Tibial artery (tissue), 4 donors: ENCODE results near the gene MAS1L.

Experiments
- DNase-seq, 2 donors: peaks; one replicate each; pipeline ENCODE4 v3.0.0-alpha.2; 2019
- H3K27ac ChIP-seq, 2 donors: fragments of 200-600 bp; sonication (generic) in 1 of 2; 1 replicate in 1 of 2; 2 replicates in 1 of 2; pipeline ENCODE4 v1.5.1; 2018 to 2019; ENCODE audit warnings: mild to moderate bottlenecking in 1 of 2
- H3K27me3 ChIP-seq, 2 donors: fragments of 200-600 bp; sonication (generic) in 1 of 2; one replicate each; pipeline versions ENCODE4 v1.5.1 to v1.6.0; 2016 to 2019
- H3K36me3 ChIP-seq, 3 donors: fragments of 200-600 bp; sonication (generic) in 2 of 3; one replicate each; pipeline ENCODE4 v1.5.1; 2016 to 2019; ENCODE audit warnings: mild to moderate bottlenecking in 2 of 3
- H3K4me1 ChIP-seq, 4 donors: fragments of 200-600 bp; sonication (generic) in 2 of 4; 1 replicate in 3 of 4; 2 replicates in 1 of 4; pipeline ENCODE4 v1.5.1; 2016 to 2019
- H3K4me3 ChIP-seq, 2 donors: fragments of 200-600 bp; sonication (generic) in 1 of 2; 1 replicate in 1 of 2; 2 replicates in 1 of 2; pipeline ENCODE4 v1.5.1; 2018 to 2019; ENCODE audit warnings: mild to moderate bottlenecking in 2 of 2
- H3K9me3 ChIP-seq, 3 donors: fragments of 200-600 bp; sonication (generic) in 1 of 3; one replicate each; pipeline ENCODE4 v1.5.1; 2016 to 2019
- CTCF ChIP-seq, 2 experiments: fragments of 200-600 bp in 1 of 2; fragments of 450-650 bp in 1 of 2; IDR thresholded peaks; one replicate each; pipeline ENCODE4 v1.5.1; 2017 to 2019; ENCODE audit warnings: antibody characterized with exemption in 2 of 2, mild to moderate bottlenecking in 1 of 2, moderate library complexity in 1 of 2
- intact Hi-C: fragments of 100-400 bp; cut with DNase I; formaldehyde crosslinking; loops from one replicate; pipeline ENCODE4 v1.15.0; 2023; ENCODE audit warnings: low total_unique reads

Gene MAS1L

GRCh38 chr6:29465801-29466200, 22.0 kb downstream of the MAS1L start:
- no peak for TF ChIP-seq CTCF (IDR thresholded peaks at IDR 0.05)
- no peaks in the 10 kb centered on the region for H3K36me3 ChIP-seq
- H3K27me3 ChIP-seq: no peaks in the 10 kb centered on the region
- no peaks in the 10 kb centered on the region for H3K9me3 ChIP-seq
- DNase-seq: no peak
- intact Hi-C loops: no loop called here
- no peak overlapping the region for H3K4me3 ChIP-seq
- H3K4me1 ChIP-seq: no peaks in the 10 kb centered on the region
- no peak overlapping the region for H3K27ac ChIP-seq

GRCh38 chr6:29465279-29465678, 22.5 kb downstream of the MAS1L start:
- DNase-seq: no peak
- Histone ChIP-seq H3K36me3 (no peaks in the 10 kb centered on the region), H3K4me1 (no peaks in the 10 kb centered on the region), H3K27me3 (no peaks in the 10 kb centered on the region), H3K9me3 (no peaks in the 10 kb centered on the region), H3K27ac (no peak overlapping the region), H3K4me3 (no peak overlapping the region)
- TF ChIP-seq CTCF (IDR thresholded peaks at IDR 0.05): no peak
- intact Hi-C loops: no loop called here

GRCh38 chr6:29462022-29462421, 25.7 kb downstream of the MAS1L start:
- H3K4me3 ChIP-seq: no peak overlapping the region
- DNase-seq: no peak
- H3K27ac ChIP-seq: no peak overlapping the region
- no peaks in the 10 kb centered on the region for H3K4me1 ChIP-seq
- no peaks in the 10 kb centered on the region for H3K27me3 ChIP-seq
- H3K9me3 ChIP-seq: no peaks in the 10 kb centered on the region
- intact Hi-C loops: no loop called here
- no peak for TF ChIP-seq CTCF (IDR thresholded peaks at IDR 0.05)
- H3K36me3 ChIP-seq: no peaks in the 10 kb centered on the region

GRCh38 chr6:29461021-29461814, 26.5 kb downstream of the MAS1L start:
- no peaks in the 10 kb centered on the region for H3K9me3 ChIP-seq
- no peak overlapping the region for H3K4me3 ChIP-seq
- H3K27me3 ChIP-seq: no peaks in the 10 kb centered on the region
- no peaks in the 10 kb centered on the region for H3K36me3 ChIP-seq
- H3K27ac ChIP-seq: no peak overlapping the region
- DNase-seq: no peak
- TF ChIP-seq CTCF (IDR thresholded peaks at IDR 0.05): no peak
- intact Hi-C loops: no loop called here
- no peaks in the 10 kb centered on the region for H3K4me1 ChIP-seq

GRCh38 chr6:29456971-29457370, 30.8 kb downstream of the MAS1L start, which contains the start of the genes OR11A1 and OR2H1:
OR11A1 (minus strand) TSS chr6:29457071; CDS start chr6:29427641, 29,430 bp downstream.
OR2H1 (plus strand) TSS chr6:29457155; CDS start chr6:29461770, 4,615 bp downstream.
- intact Hi-C loops: no loop called here
- no peaks in the 10 kb centered on the region for H3K4me1 ChIP-seq
- H3K36me3 ChIP-seq: no peaks in the 10 kb centered on the region
- H3K27me3 ChIP-seq: no peaks in the 10 kb centered on the region
- TF ChIP-seq CTCF (IDR thresholded peaks at IDR 0.05): no peak
- H3K27ac ChIP-seq: no peak within 1 kb of the TSS
- H3K9me3 ChIP-seq: no peaks in the 10 kb centered on the region
- no peak within 1 kb of the TSS for H3K4me3 ChIP-seq
- DNase-seq: no peak
